Measurements from ENCODE around the gene MMS19. TPM values are rescaled to one million over a fixed set of nuclear protein-coding genes. Genes with fewer than 3 reads are reported as not detected.
"Not testable (repeated sequence)": the region's sequence is repeated elsewhere in the genome, so short reads cannot be mapped to it uniquely, and the experiment has no call there.

The MMS19 gene
- total RNA-seq, 4 donors from 2014 or later: 103 to 142 (median 115) TPM

GRCh38 chr10:97474918-97475317, 23.3 kb downstream of the MMS19 start:
- 96 to 97% methylated on average over 4 of the region's 4 CpGs for WGBS, 2 donors
- H3K4me3 ChIP-seq (ENCODE audit: low read depth, poor library complexity, severe bottlenecking): no peak overlapping the region
- no peak for DNase-seq (ENCODE audit: low spot score in 2 of 2)
- no peak for TF ChIP-seq CTCF (IDR thresholded peaks at IDR 0.05)
- intact Hi-C loops (cut with DNase I; ENCODE audit: low total_unique reads): no loop called here

- peak in 1 of 2 donors; percentile 65 for DNase-seq (ENCODE audit: low spot score in 2 of 2)
- intact Hi-C loops (cut with DNase I; ENCODE audit: low total_unique reads): loop anchor here (10.0 kb wide), 2 partner anchors 86 to 146 kb away; no protein-coding TSS in a partner anchor
- 86% methylated on average over 10 to 12 of the region's 12 CpGs for WGBS, 2 donors
- H3K4me3 ChIP-seq (ENCODE audit: low read depth, poor library complexity, severe bottlenecking): not testable (repeated sequence)
Observed at GRCh38 chr10:97468781-97469180, 29.4 kb downstream of the MMS19 start.

GRCh38 chr10:97468162-97468561, 30.1 kb downstream of the MMS19 start:
- TF ChIP-seq POLR2A (IDR thresholded peaks at IDR 0.05) (no peak), CTCF (IDR thresholded peaks at IDR 0.05) (no peak)
- no peak for DNase-seq (ENCODE audit: low spot score in 2 of 2)
- intact Hi-C loops (cut with DNase I; ENCODE audit: low total_unique reads): loop anchor here (10.0 kb wide), 2 partner anchors 87 to 147 kb away; no protein-coding TSS in a partner anchor
- 48 to 51% methylated on average over 3 of the region's 3 CpGs for WGBS, 2 donors
- no peak overlapping the region for H3K4me3 ChIP-seq (ENCODE audit: low read depth, poor library complexity, severe bottlenecking)

GRCh38 chr10:97466755-97467154, 31.5 kb downstream of the MMS19 start:
- no peak overlapping the region for H3K4me3 ChIP-seq (ENCODE audit: low read depth, poor library complexity, severe bottlenecking)
- no peak for DNase-seq (ENCODE audit: low spot score in 2 of 2)
- intact Hi-C loops (cut with DNase I; ENCODE audit: low total_unique reads): loop anchor here (10.0 kb wide), 2 partner anchors 88 to 148 kb away; no protein-coding TSS in a partner anchor
- no peak for TF ChIP-seq POLR2A (IDR thresholded peaks at IDR 0.05)
- no peak for TF ChIP-seq CTCF (IDR thresholded peaks at IDR 0.05)
- 64 to 78% methylated on average over 4 of the region's 4 CpGs for WGBS, 2 donors

- H3K4me3 ChIP-seq (ENCODE audit: low read depth, poor library complexity, severe bottlenecking): no peak overlapping the region
- TF ChIP-seq CTCF (IDR thresholded peaks at IDR 0.05) (no peak), POLR2A (IDR thresholded peaks at IDR 0.05) (no peak)
- DNase-seq (ENCODE audit: low spot score in 2 of 2): no peak
- intact Hi-C loops (cut with DNase I; ENCODE audit: low total_unique reads): loop anchor here (10.0 kb wide), 2 partner anchors 89 to 149 kb away; no protein-coding TSS in a partner anchor
- 91 to 92% methylated on average over 7 of the region's 7 CpGs for WGBS, 2 donors
Observed at GRCh38 chr10:97465982-97466381, 32.2 kb downstream of the MMS19 start.

GRCh38 chr10:97464226-97464625, 34.0 kb downstream of the MMS19 start:
- WGBS, 2 donors: 33 to 53% methylated on average over 1 of the region's 1 CpG

More at GRCh38 chr10:97464226-97464625, 34.0 kb downstream of the MMS19 start:
- TF ChIP-seq POLR2A (IDR thresholded peaks at IDR 0.05): no peak
- TF ChIP-seq CTCF (IDR thresholded peaks at IDR 0.05): no peak
- no peak for DNase-seq (ENCODE audit: low spot score in 2 of 2)
- intact Hi-C loops (cut with DNase I; ENCODE audit: low total_unique reads): loop anchor here (10.0 kb wide), 2 partner anchors 91 to 151 kb away; no protein-coding TSS in a partner anchor
- H3K4me3 ChIP-seq (ENCODE audit: low read depth, poor library complexity, severe bottlenecking): no peak overlapping the region
